Heart left ventricle (tissue), 16 donors: ENCODE measurements around the gene KLHL29. TPM values are rescaled to one million over a fixed set of nuclear protein-coding genes. Genes with fewer than 3 reads are reported as not detected.

Source experiments
- ATAC-seq, 4 donors: fragments of 200-7000 bp; cut with Tn5 transposase; one replicate each; pipeline ENCODE4 v1.9.1; 2020 to 2022; ENCODE audit warnings: moderate library complexity in 4 of 4, mild to moderate bottlenecking in 3 of 4, moderate number of reproducible peaks in 1 of 4
- DNase-seq, 5 donors: peaks; one replicate each; pipeline ENCODE4 v3.0.0-alpha.2; 2020
- H3K27ac ChIP-seq, 12 donors: fragments of 200-600 bp; sonication (generic) in 4 of 12; one replicate each; pipeline versions ENCODE4 v1.5.0 to v1.8.0; 2016 to 2022; ENCODE audit warnings: mild to moderate bottlenecking in 2 of 12
- H3K27me3 ChIP-seq, 9 donors: fragments of 200-600 bp; sonication (generic) in 2 of 9; one replicate each; pipeline versions ENCODE4 v1.5.1 to v1.8.0; 2016 to 2022; ENCODE audit warnings: mild to moderate bottlenecking in 3 of 9
- H3K36me3 ChIP-seq, 9 donors: fragments of 200-600 bp; sonication (generic) in 2 of 9; one replicate each; pipeline versions ENCODE4 v1.5.0 to v1.8.0; 2018 to 2022; ENCODE audit warnings: mild to moderate bottlenecking in 2 of 9
- H3K4me1 ChIP-seq, 12 donors: fragments of 200-600 bp; sonication (generic) in 4 of 12; one replicate each; pipeline versions ENCODE4 v1.5.0 to v1.8.0; 2016 to 2022; ENCODE audit warnings: mild to moderate bottlenecking in 3 of 12
- H3K4me3 ChIP-seq, 12 donors: fragments of 200-600 bp; sonication (generic) in 4 of 12; one replicate each; pipeline versions ENCODE4 v1.5.0 to v1.8.0; 2017 to 2022; ENCODE audit warnings: mild to moderate bottlenecking in 9 of 12, moderate library complexity in 4 of 12
- H3K9me3 ChIP-seq, 12 donors: fragments of 200-600 bp; sonication (generic) in 4 of 12; one replicate each; pipeline versions ENCODE4 v1.5.0 to v1.8.0; 2016 to 2022; ENCODE audit warnings: mild to moderate bottlenecking in 1 of 12
- CTCF ChIP-seq, 12 donors: fragments of 200-600 bp; sonication (generic) in 4 of 12; IDR thresholded peaks; one replicate each; pipeline versions ENCODE4 v1.5.0 to v1.8.0; 2018 to 2022; ENCODE audit warnings: antibody characterized with exemption in 12 of 12, mild to moderate bottlenecking in 5 of 12
- POLR2A ChIP-seq, 2 donors: fragments of 450-650 bp; IDR thresholded peaks; one replicate each; pipeline ENCODE4 v1.6.1; 2017; ENCODE audit warnings: antibody characterized with exemption in 2 of 2, mild to moderate bottlenecking in 2 of 2, moderate library complexity in 2 of 2
- WGBS, 4 donors: extraction: QIAGEN DNeasy Blood & Tissue Kit in 2 of 4; methylation state at CpG; one replicate each; pipeline versions ENCODE4 v1.1.5 to v1.1.7; 2013 to 2018; 5-methylcytosine and 5-hydroxymethylcytosine counted together
- intact Hi-C, 10 donors: fragments of 100-400 bp; cut with DNase I; formaldehyde crosslinking; loops; one replicate each; pipeline versions ENCODE4 v1.11.1 to v1.14.2; 2022
- polyA plus RNA-seq, 2 donors: library from polyadenylated mRNA; stranded (reverse); fragments of 200-250 nt; gene quantifications; one replicate each; pipeline ENCODE4 v1.2.3, GENCODE V29; 2013
- total RNA-seq, 9 donors: library from RNA; depleted of rRNA in 2 of 9; stranded (reverse); fragments of >200 nt in 2 of 9; fragmentation: NEBNext Ultra II Directional in 3 of 9; extraction: Animal tissue kit (Norgen Biotek cat#: 25700) in 3 of 9; gene quantifications; one replicate each; pipeline versions ENCODE4 v1.1.0 to v1.2.4, GENCODE V29; 2016 to 2023
- donor health status: ischemic (EF 13 %, LVEDD 7.1; RV severe dilation, severe dysfunction).
- donor health status: healthy with polysubstance abuse.
- donor health status: DM: no; HTN: yes; CAD: no.
- donor health status: DM: no; HTN: no; CAD: no.
- donor health status: ischemic (EF 25% LVEDD 6.9; RV normal size, moderate dysfunction).
- donor health status: ischemic (EF 25% LVEDD 5.7; RV mildly dilated, moderate dysfunction).
- donor health status: healthy.
- donor health status: DM: yes; HTN: yes; CAD: no.
- donor health status: ischemic (EF 35%, LVEDD 5.7; RV mildly dilated, moderate dysfunction).
- donor health status: nonischemic (EF 11% LVEDD 7.7; RV severe dilation, severe dysfunction).
- donor health status: DM: yes; HTN: yes; CAD: no.
- donor health status: PGD.
- donor health status: ischemic (EF 29% LVEDD 5.4; RV normal size, mild dysfunction).
- donor health status: nonischemic (EF 23%, LVEDD 6.1; RV moderate dilation, normal function).

KLHL29 gene
- total and polyA plus RNA-seq, 11 donors, result 0.74 to 2.7 (median 1.1) TPM

GRCh38 chr2:23414106-23414505 lies 29.1 kb downstream of the KLHL29 start:
- Histone ChIP-seq H3K36me3 (no peaks in the 10 kb centered on the region), H3K27ac (no peak overlapping the region), H3K4me1 (peaks cover 0 to 6% (median 0%) of the 10 kb centered on the region in 12 donors), H3K4me3 (no peak overlapping the region), H3K27me3 (no peaks in the 10 kb centered on the region), H3K9me3 (no peaks in the 10 kb centered on the region)
- DNase-seq (no peak), ATAC-seq (no peak)
- WGBS, 4 donors, result 88 to 92% (median 91%) methylated on average over 8 of the region's 8 CpGs
- TF ChIP-seq CTCF (IDR thresholded peaks at IDR 0.05) (no peak), POLR2A (IDR thresholded peaks at IDR 0.05) (no peak)
- intact Hi-C loops, result loop anchor here in 1 of 10 donors (10.0 kb wide), 1 partner anchor 141 kb away; no protein-coding TSS in a partner anchor

- TF ChIP-seq CTCF (IDR thresholded peaks at IDR 0.05) (no peak), POLR2A (IDR thresholded peaks at IDR 0.05) (no peak)
- ATAC-seq, result no peak
- no peaks in the 10 kb centered on the region for H3K9me3 ChIP-seq
- no peak overlapping the region for H3K4me3 ChIP-seq
- H3K27me3 ChIP-seq, result no peaks in the 10 kb centered on the region
- H3K4me1 ChIP-seq, result peaks cover 0 to 6% (median 0%) of the 10 kb centered on the region in 12 donors
- no peaks in the 10 kb centered on the region for H3K36me3 ChIP-seq
- intact Hi-C loops, result loop anchor here in 1 of 10 donors (10.0 kb wide), 1 partner anchor 140 kb away; no protein-coding TSS in a partner anchor
- no peak for DNase-seq
- H3K27ac ChIP-seq, result no peak overlapping the region
- 89 to 93% (median 93%) methylated on average over 4 of the region's 4 CpGs for WGBS, 4 donors
Observed at GRCh38 chr2:23414871-23415270, 29.9 kb downstream of the KLHL29 start.

- ATAC-seq, result no peak
- H3K27ac ChIP-seq, result no peak overlapping the region
- no peak for TF ChIP-seq CTCF (IDR thresholded peaks at IDR 0.05)
- no peak for TF ChIP-seq POLR2A (IDR thresholded peaks at IDR 0.05)
Observed at GRCh38 chr2:23417310-23417709, 32.3 kb downstream of the KLHL29 start.

GRCh38 chr2:23418056-23418455 lies 33.1 kb downstream of the KLHL29 start:
- Histone ChIP-seq H3K4me1 (peaks cover 0 to 5% (median 0%) of the 10 kb centered on the region in 12 donors), H3K27ac (peak overlapping the region in 1 of 12 donors; percentile 70), H3K27me3 (no peaks in the 10 kb centered on the region), H3K36me3 (no peaks in the 10 kb centered on the region), H3K9me3 (no peaks in the 10 kb centered on the region), H3K4me3 (no peak overlapping the region)
- ATAC-seq (no peak), DNase-seq (no peak)
- TF ChIP-seq CTCF (IDR thresholded peaks at IDR 0.05) (no peak), POLR2A (IDR thresholded peaks at IDR 0.05) (no peak)
- intact Hi-C loops, result loop anchor here in 1 of 10 donors (10.0 kb wide), 1 partner anchor 137 kb away; no protein-coding TSS in a partner anchor
- WGBS, 4 donors, result 91 to 95% (median 92%) methylated on average over 5 of the region's 5 CpGs

More at GRCh38 chr2:23417310-23417709, 32.3 kb downstream of the KLHL29 start:
- H3K9me3 ChIP-seq, result no peaks in the 10 kb centered on the region
- H3K4me1 ChIP-seq, result peaks cover 0 to 5% (median 0%) of the 10 kb centered on the region in 12 donors
- no peaks in the 10 kb centered on the region for H3K36me3 ChIP-seq
- no peak overlapping the region for H3K4me3 ChIP-seq
- DNase-seq, result no peak
- WGBS, 4 donors, result 89 to 93% (median 92%) methylated on average over 12 of the region's 12 CpGs
- intact Hi-C loops, result loop anchor here in 1 of 10 donors (10.0 kb wide), 1 partner anchor 137 kb away; no protein-coding TSS in a partner anchor
- no peaks in the 10 kb centered on the region for H3K27me3 ChIP-seq
